SKM-1 treated with dmso at 0.1 percent for 144 hours (cell line): ENCODE measurements around the gene PPM1H.
A peak's percentile ranks its signal among the peaks of the same experiment; 100 is the strongest.
"Not testable (repeated sequence)": the region's sequence is repeated elsewhere in the genome, so short reads cannot be mapped to it uniquely, and the experiment has no call there.

Experiments
- DNase-seq: peaks from one replicate; lab custom pipeline; 2025; ENCODE audit not compliant: unreplicated experiment; lab: John Stamatoyannopoulos, UW

The PPM1H gene

GRCh38 chr12:62774794-62775193, 160.2 kb downstream of the PPM1H start:
- DNase-seq: peak; percentile 2

GRCh38 chr12:62772416-62772955, 162.5 kb downstream of the PPM1H start:
- DNase-seq: no peak

GRCh38 chr12:62771828-62772227, 163.1 kb downstream of the PPM1H start:
- DNase-seq: no peak

- no peak for DNase-seq
Measured at GRCh38 chr12:62770381-62770780, 164.6 kb downstream of the PPM1H start.

- no peak for DNase-seq
Measured at GRCh38 chr12:62769076-62769619, 165.8 kb downstream of the PPM1H start.

GRCh38 chr12:62767946-62768345, 167.0 kb downstream of the PPM1H start:
- DNase-seq: no peak

- DNase-seq: no peak
Measured at GRCh38 chr12:62767496-62767895, 167.5 kb downstream of the PPM1H start.

GRCh38 chr12:62766496-62766895, 168.5 kb downstream of the PPM1H start:
- no peak for DNase-seq

- DNase-seq: no peak
Measured at GRCh38 chr12:62763861-62764645, 170.9 kb downstream of the PPM1H start.

GRCh38 chr12:62763312-62763711, 171.6 kb downstream of the PPM1H start:
- no peak for DNase-seq

GRCh38 chr12:62762645-62763044, 172.3 kb downstream of the PPM1H start:
- DNase-seq: no peak

GRCh38 chr12:62761658-62762057, 173.3 kb downstream of the PPM1H start:
- no peak for DNase-seq

GRCh38 chr12:62760779-62761178, 174.2 kb downstream of the PPM1H start:
- no peak for DNase-seq

- not testable (repeated sequence) for DNase-seq
Measured at GRCh38 chr12:62760341-62760740, 174.6 kb downstream of the PPM1H start.

- DNase-seq: no peak
Measured at GRCh38 chr12:62758216-62758615, 176.7 kb downstream of the PPM1H start.

- DNase-seq: no peak
Measured at GRCh38 chr12:62757048-62757447, 177.9 kb downstream of the PPM1H start.

- DNase-seq: no peak
Measured at GRCh38 chr12:62754706-62755105, 180.2 kb downstream of the PPM1H start.

GRCh38 chr12:62751810-62752155, 183.2 kb downstream of the PPM1H start:
- no peak for DNase-seq

GRCh38 chr12:62750941-62751809, 183.8 kb downstream of the PPM1H start:
- DNase-seq: no peak

- DNase-seq: no peak
Measured at GRCh38 chr12:62749586-62749985, 185.4 kb downstream of the PPM1H start.

GRCh38 chr12:62748941-62749468, 185.9 kb downstream of the PPM1H start:
- no peak for DNase-seq
